Measurements from ENCODE around the gene SLC9A3.

Gene SLC9A3

GRCh38 chr5:423233-423565 is 101.0 kb downstream of the SLC9A3 start:
- Histone ChIP-seq H2BK120ac (ENCODE audit: low read depth, low read length) (no peak overlapping the region), H4K8ac (ENCODE audit: low read depth, low read length) (no peak overlapping the region), H3K27ac (ENCODE audit: low read depth, low read length) (no peak overlapping the region), H3K56ac (ENCODE audit: low read length) (no peak overlapping the region), H3K18ac (ENCODE audit: low read length) (no peak overlapping the region), H3K4me3 (ENCODE audit: low read length) (no peak overlapping the region), H3K4me2 (ENCODE audit: low read length) (no peak overlapping the region), H2AK5ac (ENCODE audit: low read length) (no peak overlapping the region), H2BK15ac (replicated peaks; ENCODE audit: low read depth) (no peak overlapping the region), H3K23ac (ENCODE audit: low read length) (no peak overlapping the region), H3K4me1 (ENCODE audit: control insufficient read depth, low read depth, low read length) (no peaks in the 10 kb centered on the region), H3K27me3 (ENCODE audit: insufficient read depth, low read length, poor library complexity) (no peaks in the 10 kb centered on the region), H3K9ac (ENCODE audit: low read length) (no peak overlapping the region), H4K5ac (ENCODE audit: low read length) (no peak overlapping the region), H3K4ac (ENCODE audit: low read depth, low read length) (no peak overlapping the region), H3K36me3 (ENCODE audit: control insufficient read depth, insufficient read depth, low read length) (no peaks in the 10 kb centered on the region), H3K79me2 (ENCODE audit: control insufficient read depth, insufficient read depth, low read length) (no peaks in the 10 kb centered on the region), H3K79me1 (ENCODE audit: low read length) (no peaks in the 10 kb centered on the region), H2BK5ac (ENCODE audit: low read length) (no peak overlapping the region)
- no CpG with 5 or more reads among the region's 9 CpGs for WGBS (ENCODE audit: extremely low coverage, insufficient coverage, low lambda C conversion rate)
- no peak for DNase-seq

DNA sequence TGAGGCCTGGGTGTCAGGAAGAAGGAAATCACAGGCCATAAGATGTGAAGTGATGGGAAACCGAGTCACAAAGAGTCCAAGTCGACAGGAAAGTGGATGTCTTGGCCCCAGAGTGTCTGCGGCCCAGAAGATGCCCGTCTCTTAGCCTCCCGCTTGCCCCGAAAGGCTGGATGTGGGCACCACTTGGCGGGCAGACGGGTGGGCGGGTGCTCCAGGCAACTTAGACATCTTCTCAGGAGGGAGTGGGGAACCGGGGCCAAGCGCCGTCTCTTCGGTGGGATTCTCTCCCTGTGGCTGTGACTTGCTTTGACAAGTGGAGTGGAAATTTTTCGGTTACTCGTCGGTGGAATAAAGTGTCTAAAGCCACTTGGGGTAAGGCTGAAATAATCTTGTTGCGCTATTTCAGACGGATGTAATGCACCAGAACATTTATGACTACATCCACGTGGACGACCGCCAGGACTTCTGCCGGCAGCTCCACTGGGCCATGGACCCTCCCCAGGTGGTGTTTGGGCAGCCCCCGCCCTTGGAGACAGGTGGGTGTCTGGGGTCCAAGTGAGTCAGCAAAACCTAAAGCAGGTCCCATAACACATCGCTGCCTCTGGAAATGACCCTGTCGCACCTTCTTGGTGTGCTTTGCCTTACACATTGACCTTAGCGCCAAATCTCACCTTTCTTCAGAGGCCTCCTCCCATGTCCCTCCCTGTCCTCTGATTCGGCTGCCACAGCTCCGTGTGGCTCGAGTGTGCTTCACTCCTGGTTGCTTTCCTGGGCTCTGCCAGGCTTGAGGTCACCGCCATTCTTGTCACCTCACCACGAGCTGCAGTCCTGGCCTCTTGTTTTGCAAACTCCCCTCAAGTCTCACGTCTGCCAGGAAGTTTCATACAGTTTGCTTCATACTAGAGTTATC is 101.7 kb downstream of the SLC9A3 start:
- Histone ChIP-seq H3K36me3 (ENCODE audit: control insufficient read depth, insufficient read depth, low read length) (no peaks in the 10 kb centered on the region), H3K4me1 (ENCODE audit: control insufficient read depth, low read depth, low read length) (no peaks in the 10 kb centered on the region), H2BK120ac (ENCODE audit: low read depth, low read length) (no peak overlapping the region), H3K27ac (ENCODE audit: low read depth, low read length) (no peak overlapping the region), H3K9ac (ENCODE audit: low read length) (no peak overlapping the region), H3K18ac (ENCODE audit: low read length) (no peak overlapping the region), H3K4ac (ENCODE audit: low read depth, low read length) (no peak overlapping the region), H3K4me3 (ENCODE audit: low read length) (no peak overlapping the region), H3K27me3 (ENCODE audit: insufficient read depth, low read length, poor library complexity) (no peaks in the 10 kb centered on the region), H2BK5ac (ENCODE audit: low read length) (no peak overlapping the region), H3K56ac (ENCODE audit: low read length) (no peak overlapping the region), H3K4me2 (ENCODE audit: low read length) (no peak overlapping the region), H3K79me2 (ENCODE audit: control insufficient read depth, insufficient read depth, low read length) (no peaks in the 10 kb centered on the region), H3K23ac (ENCODE audit: low read length) (no peak overlapping the region), H4K8ac (ENCODE audit: low read depth, low read length) (no peak overlapping the region), H2AK5ac (ENCODE audit: low read length) (no peak overlapping the region), H4K5ac (ENCODE audit: low read length) (no peak overlapping the region), H2BK15ac (replicated peaks; ENCODE audit: low read depth) (no peak overlapping the region), H3K79me1 (ENCODE audit: low read length) (no peaks in the 10 kb centered on the region)
- no CpG with 5 or more reads among the region's 32 CpGs for WGBS (ENCODE audit: extremely low coverage, insufficient coverage, low lambda C conversion rate)
- DNase-seq = no peak

- Histone ChIP-seq H3K79me2 (ENCODE audit: control insufficient read depth, insufficient read depth, low read length) (no peaks in the 10 kb centered on the region), H4K5ac (ENCODE audit: low read length) (no peak overlapping the region), H3K18ac (ENCODE audit: low read length) (no peak overlapping the region), H2AK5ac (ENCODE audit: low read length) (no peak overlapping the region), H3K27ac (ENCODE audit: low read depth, low read length) (no peak overlapping the region), H2BK5ac (ENCODE audit: low read length) (no peak overlapping the region), H3K36me3 (ENCODE audit: control insufficient read depth, insufficient read depth, low read length) (no peaks in the 10 kb centered on the region), H3K79me1 (ENCODE audit: low read length) (no peaks in the 10 kb centered on the region), H3K4me3 (ENCODE audit: low read length) (no peak overlapping the region), H3K56ac (ENCODE audit: low read length) (no peak overlapping the region), H3K23ac (ENCODE audit: low read length) (no peak overlapping the region), H2BK120ac (ENCODE audit: low read depth, low read length) (no peak overlapping the region), H4K8ac (ENCODE audit: low read depth, low read length) (no peak overlapping the region), H3K4ac (ENCODE audit: low read depth, low read length) (no peak overlapping the region), H3K4me1 (ENCODE audit: control insufficient read depth, low read depth, low read length) (no peaks in the 10 kb centered on the region), H3K4me2 (ENCODE audit: low read length) (no peak overlapping the region), H3K9ac (ENCODE audit: low read length) (no peak overlapping the region), H2BK15ac (replicated peaks; ENCODE audit: low read depth) (no peak overlapping the region), H3K27me3 (ENCODE audit: insufficient read depth, low read length, poor library complexity) (no peaks in the 10 kb centered on the region)
- no CpG with 5 or more reads among the region's 13 CpGs for WGBS (ENCODE audit: extremely low coverage, insufficient coverage, low lambda C conversion rate)
- DNase-seq = no peak
Observed at GRCh38 chr5:421901-422300, 102.3 kb downstream of the SLC9A3 start.

DNA sequence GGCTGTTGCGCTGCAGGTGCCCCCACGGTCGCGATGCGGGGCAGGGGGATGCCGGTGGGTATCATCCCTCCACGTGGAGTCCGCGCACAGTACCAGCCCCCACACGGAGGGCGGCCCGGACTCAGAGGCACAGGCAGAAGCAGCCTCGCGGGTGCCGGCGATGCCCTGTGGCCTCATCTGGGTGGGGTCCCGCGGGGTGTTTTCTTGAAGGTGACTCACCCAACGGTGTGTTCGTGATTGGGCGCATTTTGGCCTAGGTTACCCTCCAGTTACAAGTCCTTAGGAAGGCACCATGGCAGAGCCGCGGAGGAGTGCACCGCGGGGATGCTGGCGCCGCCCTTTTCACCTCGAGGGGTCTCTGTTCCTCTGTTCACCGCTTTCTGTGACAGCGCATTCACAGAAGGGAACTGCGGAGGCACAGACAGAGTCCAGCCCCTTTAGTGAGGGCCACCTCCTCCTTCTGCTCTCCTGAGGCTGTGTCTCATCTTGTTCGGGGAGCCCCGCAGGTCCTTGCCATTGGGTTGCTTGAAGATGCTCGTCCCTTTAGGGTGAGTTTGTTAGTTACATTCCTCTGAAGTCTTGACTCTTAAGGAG is 102.9 kb downstream of the SLC9A3 start:
- Histone ChIP-seq H3K79me2 (ENCODE audit: control insufficient read depth, insufficient read depth, low read length) (no peaks in the 10 kb centered on the region), H2BK5ac (ENCODE audit: low read length) (no peak overlapping the region), H3K27ac (ENCODE audit: low read depth, low read length) (no peak overlapping the region), H3K4me1 (ENCODE audit: control insufficient read depth, low read depth, low read length) (no peaks in the 10 kb centered on the region), H4K5ac (ENCODE audit: low read length) (no peak overlapping the region), H3K4me2 (ENCODE audit: low read length) (no peak overlapping the region), H3K4me3 (ENCODE audit: low read length) (no peak overlapping the region), H3K9ac (ENCODE audit: low read length) (no peak overlapping the region), H2BK120ac (ENCODE audit: low read depth, low read length) (no peak overlapping the region), H3K56ac (ENCODE audit: low read length) (no peak overlapping the region), H3K4ac (ENCODE audit: low read depth, low read length) (no peak overlapping the region), H4K8ac (ENCODE audit: low read depth, low read length) (no peak overlapping the region), H2AK5ac (ENCODE audit: low read length) (no peak overlapping the region), H3K36me3 (ENCODE audit: control insufficient read depth, insufficient read depth, low read length) (no peaks in the 10 kb centered on the region), H3K18ac (ENCODE audit: low read length) (no peak overlapping the region), H2BK15ac (replicated peaks; ENCODE audit: low read depth) (no peak overlapping the region), H3K79me1 (ENCODE audit: low read length) (no peaks in the 10 kb centered on the region), H3K27me3 (ENCODE audit: insufficient read depth, low read length, poor library complexity) (no peaks in the 10 kb centered on the region), H3K23ac (ENCODE audit: low read length) (no peak overlapping the region)
- DNase-seq = no peak
- no CpG with 5 or more reads among the region's 34 CpGs for WGBS (ENCODE audit: extremely low coverage, insufficient coverage, low lambda C conversion rate)

DNA sequence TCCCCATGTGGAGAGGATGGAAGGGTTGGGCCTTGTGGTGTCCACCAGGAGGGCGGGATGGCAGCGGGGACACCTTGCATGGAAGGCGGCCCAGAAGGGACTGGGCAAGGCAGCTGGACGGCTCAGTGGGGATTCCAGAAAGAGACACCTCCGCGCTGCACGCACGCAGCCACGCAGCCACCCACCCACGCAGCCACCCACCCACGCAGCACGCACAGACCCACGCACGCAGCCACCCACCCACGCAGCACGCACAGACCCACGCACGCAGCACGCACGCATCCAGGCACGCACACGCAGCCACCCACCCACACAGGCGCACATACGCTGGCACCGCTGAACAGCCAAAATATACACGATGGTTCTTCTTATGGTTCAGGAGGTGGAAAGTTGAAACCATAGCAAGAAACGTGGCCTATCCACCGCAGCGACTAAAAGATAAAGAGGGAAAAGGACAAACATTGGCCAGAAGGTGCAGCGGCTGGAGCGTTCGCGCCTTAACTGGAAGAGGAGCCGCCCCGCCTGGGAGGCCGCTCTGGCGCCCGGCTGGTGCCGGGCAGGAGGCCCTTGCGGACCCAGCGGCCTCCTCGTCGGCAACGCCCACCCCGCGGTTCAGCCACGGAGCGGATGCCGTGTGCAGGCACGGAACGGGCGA is 103.5 kb downstream of the SLC9A3 start:
- WGBS (ENCODE audit: extremely low coverage, insufficient coverage, low lambda C conversion rate) = no CpG with 5 or more reads among the region's 52 CpGs
- H2BK120ac ChIP-seq (ENCODE audit: low read depth, low read length) = no peak overlapping the region
- no peaks in the 10 kb centered on the region for H3K27me3 ChIP-seq (ENCODE audit: insufficient read depth, low read length, poor library complexity)
- no peak overlapping the region for H3K18ac ChIP-seq (ENCODE audit: low read length)
- no peak overlapping the region for H3K4me3 ChIP-seq (ENCODE audit: low read length)
- no peaks in the 10 kb centered on the region for H3K79me1 ChIP-seq (ENCODE audit: low read length)
- H3K23ac ChIP-seq (ENCODE audit: low read length) = no peak overlapping the region
- H4K5ac ChIP-seq (ENCODE audit: low read length) = no peak overlapping the region
- H2AK5ac ChIP-seq (ENCODE audit: low read length) = no peak overlapping the region
- no peak overlapping the region for H3K4me2 ChIP-seq (ENCODE audit: low read length)
- H3K9ac ChIP-seq (ENCODE audit: low read length) = no peak overlapping the region
- H3K36me3 ChIP-seq (ENCODE audit: control insufficient read depth, insufficient read depth, low read length) = no peaks in the 10 kb centered on the region
- H3K27ac ChIP-seq (ENCODE audit: low read depth, low read length) = no peak overlapping the region
- no peak overlapping the region for H2BK15ac ChIP-seq (replicated peaks; ENCODE audit: low read depth)
- no peaks in the 10 kb centered on the region for H3K79me2 ChIP-seq (ENCODE audit: control insufficient read depth, insufficient read depth, low read length)
- no peak overlapping the region for H3K4ac ChIP-seq (ENCODE audit: low read depth, low read length)
- DNase-seq = no peak
- no peak overlapping the region for H3K56ac ChIP-seq (ENCODE audit: low read length)
- H2BK5ac ChIP-seq (ENCODE audit: low read length) = no peak overlapping the region
- H4K8ac ChIP-seq (ENCODE audit: low read depth, low read length) = no peak overlapping the region
- H3K4me1 ChIP-seq (ENCODE audit: control insufficient read depth, low read depth, low read length) = peaks cover 3% of the 10 kb centered on the region
